ENCODE measurements around the gene ATP5F1D. TPM values are rescaled to one million over a fixed set of nuclear protein-coding genes. Genes with fewer than 3 reads are reported as not detected.
"Not testable (repeated sequence)": the region's sequence is repeated elsewhere in the genome, so short reads cannot be mapped to it uniquely, and the experiment has no call there.

Gene ATP5F1D
- polyA plus RNA-seq, 3 donors from 2014 or later: 145 to 310 (median 303) TPM

DNA sequence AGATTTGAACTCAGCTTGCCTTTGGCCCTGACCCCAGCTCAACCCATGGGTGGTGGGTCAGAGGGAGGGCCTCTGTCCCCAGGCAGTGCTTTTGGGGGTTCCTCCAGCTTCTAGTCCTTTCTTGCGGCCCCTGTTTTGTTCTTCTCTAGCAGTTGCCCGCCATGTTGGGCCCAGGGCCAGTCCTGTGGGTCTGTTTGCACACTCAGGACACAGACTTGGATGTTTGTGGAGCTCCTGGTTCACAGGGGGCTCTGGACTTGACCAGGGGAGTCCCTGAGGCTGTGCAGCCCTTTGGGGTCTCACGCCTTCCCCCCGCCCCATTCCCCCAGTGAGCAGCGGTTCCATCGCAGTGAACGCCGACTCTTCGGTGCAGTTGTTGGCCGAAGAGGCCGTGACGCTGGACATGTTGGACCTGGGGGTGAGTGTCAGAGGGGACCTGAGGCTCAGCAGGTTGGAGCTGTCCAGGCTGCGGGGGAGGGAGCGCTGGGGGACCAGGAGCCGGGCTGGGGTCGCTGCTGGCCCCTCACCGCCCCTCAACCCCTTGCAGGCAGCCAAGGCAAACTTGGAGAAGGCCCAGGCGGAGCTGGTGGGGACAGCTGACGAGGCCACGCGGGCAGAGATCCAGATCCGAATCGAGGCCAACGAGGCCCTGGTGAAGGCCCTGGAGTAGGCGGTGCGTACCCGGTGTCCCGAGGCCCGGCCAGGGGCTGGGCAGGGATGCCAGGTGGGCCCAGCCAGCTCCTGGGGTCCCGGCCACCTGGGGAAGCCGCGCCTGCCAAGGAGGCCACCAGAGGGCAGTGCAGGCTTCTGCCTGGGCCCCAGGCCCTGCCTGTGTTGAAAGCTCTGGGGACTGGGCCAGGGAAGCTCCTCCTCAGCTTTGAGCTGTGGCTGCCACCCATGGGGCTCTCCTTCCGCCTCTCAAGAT lies 2.5 kb downstream of the ATP5F1D start:
- peaks cover 9 to 21% (median 10%) of the 10 kb centered on the region in 3 donors for H3K27me3 Mint-ChIP-seq (ENCODE audit: low read depth in 3 of 3)
- peak overlapping the region; percentile 85 to 98 (median 92) for H3K27ac Mint-ChIP-seq
- peak overlapping the region; percentile 67 to 84 (median 81) for H3K4me3 Mint-ChIP-seq
- H3K9me3 Mint-ChIP-seq: no peaks in the 10 kb centered on the region
- H3K4me1 Mint-ChIP-seq: peaks cover 16 to 31% of the 10 kb centered on the region in 2 donors
- H3K36me3 Mint-ChIP-seq: no peaks in the 10 kb centered on the region
- peak; percentile 84 to 89 (median 86) for DNase-seq

DNA sequence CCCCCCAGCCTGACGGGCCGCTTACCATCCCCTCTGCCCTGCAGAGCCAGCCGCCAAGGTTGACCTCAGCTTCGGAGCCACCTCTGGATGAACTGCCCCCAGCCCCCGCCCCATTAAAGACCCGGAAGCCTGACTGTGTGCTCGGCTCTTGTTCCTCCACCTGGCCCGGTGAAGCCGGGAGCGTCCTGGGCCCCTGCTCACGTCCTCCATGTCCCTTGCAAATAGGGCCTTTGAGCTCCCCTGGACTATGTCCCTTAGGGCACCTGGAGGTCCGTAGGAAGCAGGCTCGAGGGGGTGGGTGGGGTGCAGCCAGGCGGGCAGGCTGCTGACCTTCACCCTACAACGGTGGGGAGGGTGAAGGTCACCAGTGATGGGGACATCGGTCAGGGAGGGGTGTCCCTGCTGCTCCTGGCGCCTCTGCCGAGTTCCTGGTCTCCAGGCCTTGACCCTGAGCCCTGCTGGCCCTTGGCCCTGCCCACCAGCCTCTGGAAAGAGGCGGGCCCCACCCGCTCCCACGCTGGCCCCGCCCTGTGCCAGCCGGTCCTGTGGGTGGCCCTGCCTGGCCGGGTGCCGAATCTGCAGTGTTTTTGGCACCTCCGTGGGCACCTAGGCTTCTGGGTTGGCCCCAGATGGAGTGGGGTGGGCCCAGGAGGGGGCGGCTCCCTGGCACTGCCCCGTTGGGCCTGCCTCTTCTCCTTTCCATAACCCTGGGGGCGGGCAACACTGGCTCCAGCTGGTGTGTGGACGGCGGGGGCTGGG lies 3.3 kb downstream of the ATP5F1D start:
- DNase-seq: peak in 1 of 3 donors; percentile 55
- Mint-ChIP-seq H3K27ac (peak overlapping the region; percentile 85 to 98 (median 92)), H3K36me3 (peaks cover 0 to 4% (median 4%) of the 10 kb centered on the region in 3 donors), H3K27me3 (ENCODE audit: low read depth in 3 of 3) (peaks cover 9 to 19% (median 13%) of the 10 kb centered on the region in 3 donors), H3K9me3 (no peaks in the 10 kb centered on the region), H3K4me1 (peaks cover 13 to 27% of the 10 kb centered on the region in 2 donors), H3K4me3 (peak overlapping the region; percentile 67 to 84 (median 81))

DNA sequence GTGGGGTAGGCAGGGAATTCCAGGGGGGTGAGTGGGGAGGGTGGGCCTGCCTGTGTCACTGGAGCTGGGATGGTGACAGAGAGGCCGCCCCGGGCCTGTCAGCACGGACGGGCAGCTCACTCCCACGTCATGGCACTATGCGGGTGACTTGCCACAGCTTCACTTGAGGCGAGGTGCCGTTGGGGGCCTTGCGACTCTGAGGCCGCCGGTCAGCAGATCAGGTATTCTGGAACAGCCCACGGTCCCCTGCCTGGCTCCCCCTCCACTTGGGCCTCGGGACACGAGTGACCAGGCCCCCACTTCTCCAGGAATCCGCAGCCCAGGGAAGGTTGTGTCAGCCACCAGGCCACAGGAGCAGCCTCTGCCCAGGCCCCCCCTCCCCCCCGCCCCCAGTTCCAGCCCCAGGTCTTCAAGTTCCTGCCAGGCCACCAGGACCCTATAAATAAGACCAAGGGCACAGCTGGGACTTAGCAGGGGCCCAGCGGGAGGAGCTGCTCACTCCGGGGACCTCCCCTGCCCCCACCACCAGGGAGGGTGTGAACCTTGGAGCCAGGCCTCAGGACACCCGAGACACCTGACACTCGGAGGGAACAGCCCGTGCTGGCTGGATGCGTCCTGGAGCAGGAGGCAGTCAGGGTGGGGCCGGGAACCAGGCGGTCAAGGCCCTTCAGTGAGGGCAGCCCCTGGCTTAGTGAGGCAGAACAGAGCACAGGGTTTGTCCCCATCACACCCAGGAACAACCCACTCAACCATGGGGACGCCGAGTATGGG lies 4.1 kb downstream of the ATP5F1D start:
- H3K27ac Mint-ChIP-seq: peak overlapping the region in 1 of 6 donors; percentile 17
- H3K4me3 Mint-ChIP-seq: no peak overlapping the region
- peaks cover 9 to 20% (median 14%) of the 10 kb centered on the region in 3 donors for H3K27me3 Mint-ChIP-seq (ENCODE audit: low read depth in 3 of 3)
- H3K4me1 Mint-ChIP-seq: peaks cover 13 to 26% of the 10 kb centered on the region in 2 donors
- DNase-seq: no peak
- no peaks in the 10 kb centered on the region for H3K9me3 Mint-ChIP-seq
- H3K36me3 Mint-ChIP-seq: peaks cover 0 to 5% (median 4%) of the 10 kb centered on the region in 3 donors

- Mint-ChIP-seq H3K4me1 (peaks cover 9 to 18% of the 10 kb centered on the region in 2 donors), H3K27me3 (ENCODE audit: low read depth in 3 of 3) (peaks cover 13 to 24% (median 16%) of the 10 kb centered on the region in 3 donors), H3K4me3 (peak overlapping the region in 1 of 5 donors; percentile 13), H3K27ac (peak overlapping the region in 5 of 6 donors; percentile 30 to 71 (median 35))
- not testable (repeated sequence) for DNase-seq, H3K36me3 Mint-ChIP-seq, H3K9me3 Mint-ChIP-seq
These were observed 4.9 kb downstream of the ATP5F1D start for GRCh38 chr19:1246265-1247087.

DNA sequence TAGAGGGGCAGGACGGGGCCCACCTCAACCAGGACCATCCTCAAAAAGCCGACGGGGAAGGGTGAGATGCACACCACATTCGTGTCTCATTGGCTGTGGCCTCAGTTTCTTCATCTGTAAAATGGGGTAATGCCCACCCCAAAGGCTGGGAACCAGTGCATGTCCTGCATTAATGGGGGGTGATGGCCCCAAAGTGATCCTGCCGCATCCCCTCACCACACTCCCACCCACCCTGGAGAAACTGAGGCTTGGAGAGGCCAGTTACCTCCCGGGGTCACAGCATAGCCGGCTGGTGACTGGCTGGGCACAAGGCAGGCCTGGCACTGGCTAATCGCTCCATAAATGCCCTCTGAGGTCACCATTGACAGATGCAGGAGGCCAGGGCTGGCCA lies 6.2 kb downstream of the ATP5F1D start:
- Mint-ChIP-seq H3K27ac (peak overlapping the region; percentile 23 to 89 (median 74)), H3K9me3 (no peaks in the 10 kb centered on the region), H3K4me1 (peaks cover 6 to 10% of the 10 kb centered on the region in 2 donors), H3K27me3 (ENCODE audit: low read depth in 3 of 3) (peaks cover 23 to 32% (median 25%) of the 10 kb centered on the region in 3 donors), H3K36me3 (peaks cover 0 to 11% (median 5%) of the 10 kb centered on the region in 3 donors), H3K4me3 (peak overlapping the region in 3 of 5 donors; percentile 14 to 75 (median 61))
- DNase-seq: no peak

- H3K27ac Mint-ChIP-seq: peak within 1 kb of the TSS; percentile 55 to 91 (median 86)
- no peaks in the 10 kb centered on the region for H3K9me3 Mint-ChIP-seq
- H3K4me1 Mint-ChIP-seq: peaks cover 6 to 7% of the 10 kb centered on the region in 2 donors
- peak; percentile 83 to 85 (median 83) for DNase-seq
- peaks cover 24 to 37% (median 28%) of the 10 kb centered on the region in 3 donors for H3K27me3 Mint-ChIP-seq (ENCODE audit: low read depth in 3 of 3)
- peak within 1 kb of the TSS; percentile 74 to 83 (median 75) for H3K4me3 Mint-ChIP-seq
- H3K36me3 Mint-ChIP-seq: peaks cover 0 to 11% (median 5%) of the 10 kb centered on the region in 3 donors
These were observed 6.7 kb downstream of the ATP5F1D start, which contains the start of gene MIDN for GRCh38 chr19:1248139-1248785. TSS of gene MIDN (plus strand) at chr19:1248583. CDS start at chr19:1250297, 1,714 bp downstream.

- DNase-seq: peak; percentile 91 to 94 (median 92)
- Mint-ChIP-seq H3K27me3 (ENCODE audit: low read depth in 3 of 3) (peaks cover 28 to 41% (median 33%) of the 10 kb centered on the region in 3 donors), H3K4me1 (peaks cover 9 to 10% of the 10 kb centered on the region in 2 donors), H3K4me3 (peak overlapping the region; percentile 74 to 83 (median 75)), H3K27ac (peak overlapping the region; percentile 39 to 88 (median 78)), H3K36me3 (peaks cover 0 to 14% (median 5%) of the 10 kb centered on the region in 3 donors), H3K9me3 (no peaks in the 10 kb centered on the region)
These were observed 7.3 kb downstream of the ATP5F1D start for GRCh38 chr19:1248786-1249297.

DNA sequence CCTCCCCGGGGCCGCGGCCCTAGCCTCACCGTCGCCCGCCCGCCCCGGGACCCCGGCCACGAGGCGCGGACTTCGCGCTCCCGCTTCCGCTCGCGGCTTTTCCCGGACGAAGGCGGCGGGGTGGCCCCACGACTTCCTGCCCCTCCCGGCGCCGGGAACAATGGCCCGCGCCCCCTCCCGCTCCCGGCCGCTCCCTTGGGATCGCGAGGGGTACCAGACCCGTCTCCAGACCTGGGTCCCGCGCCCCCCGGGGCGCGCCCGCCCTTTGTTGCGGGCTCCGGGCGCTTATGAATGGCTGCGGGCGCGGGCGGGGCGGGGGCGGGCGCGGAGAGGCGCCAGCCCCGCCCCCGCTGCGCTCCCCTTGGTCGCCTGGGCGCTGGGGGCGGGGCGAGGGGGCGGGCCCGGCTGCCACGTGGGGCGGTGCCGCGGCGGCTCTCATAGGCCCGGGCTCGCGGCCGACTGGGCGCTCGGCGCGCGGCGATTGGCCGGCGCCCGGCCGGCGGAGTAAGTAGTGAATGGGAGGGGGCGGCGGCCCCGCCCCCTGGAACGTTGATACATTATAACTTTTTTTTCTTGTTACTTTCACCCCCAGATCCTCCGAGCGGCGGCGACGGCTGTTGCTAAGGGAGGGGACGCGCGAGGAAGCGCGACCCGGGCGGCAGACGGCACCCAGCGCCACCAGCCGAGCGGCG lies 7.9 kb downstream of the ATP5F1D start:
- H3K4me3 Mint-ChIP-seq: peak overlapping the region; percentile 83 to 91 (median 89)
- peak overlapping the region; percentile 88 to 96 (median 92) for H3K27ac Mint-ChIP-seq
- H3K36me3 Mint-ChIP-seq: peaks cover 0 to 14% (median 5%) of the 10 kb centered on the region in 3 donors
- H3K27me3 Mint-ChIP-seq (ENCODE audit: low read depth in 3 of 3): peaks cover 30 to 47% (median 35%) of the 10 kb centered on the region in 3 donors
- peak; percentile 91 to 96 (median 95) for DNase-seq
- H3K4me1 Mint-ChIP-seq: peaks cover 9 to 10% of the 10 kb centered on the region in 2 donors
- no peaks in the 10 kb centered on the region for H3K9me3 Mint-ChIP-seq

GRCh38 chr19:1249990-1250436 lies 8.5 kb downstream of the ATP5F1D start:
- H3K4me3 Mint-ChIP-seq: peak overlapping the region; percentile 83 to 91 (median 89)
- H3K4me1 Mint-ChIP-seq: peaks cover 11 to 12% of the 10 kb centered on the region in 2 donors
- peaks cover 0 to 20% (median 5%) of the 10 kb centered on the region in 3 donors for H3K36me3 Mint-ChIP-seq
- no peak for DNase-seq
- H3K27me3 Mint-ChIP-seq (ENCODE audit: low read depth in 3 of 3): peaks cover 35 to 52% (median 40%) of the 10 kb centered on the region in 3 donors
- H3K9me3 Mint-ChIP-seq: no peaks in the 10 kb centered on the region
- peak overlapping the region in 5 of 6 donors; percentile 91 to 96 (median 92) for H3K27ac Mint-ChIP-seq

- peaks cover 11 to 17% of the 10 kb centered on the region in 2 donors for H3K4me1 Mint-ChIP-seq
- peaks cover 37 to 59% (median 45%) of the 10 kb centered on the region in 3 donors for H3K27me3 Mint-ChIP-seq (ENCODE audit: low read depth in 3 of 3)
- H3K4me3 Mint-ChIP-seq: peak overlapping the region; percentile 93 to 95 (median 94)
- no peaks in the 10 kb centered on the region for H3K9me3 Mint-ChIP-seq
- peak overlapping the region; percentile 85 to 97 (median 95) for H3K27ac Mint-ChIP-seq
- DNase-seq: peak; percentile 76 to 86 (median 84)
- H3K36me3 Mint-ChIP-seq: peaks cover 0 to 23% (median 5%) of the 10 kb centered on the region in 3 donors
These were observed 9.1 kb downstream of the ATP5F1D start for GRCh38 chr19:1250437-1251260.
